Chondrocyte (in vitro differentiated cells): ENCODE data around the gene IRF2BP1. TPM values are rescaled to one million over a fixed set of nuclear protein-coding genes. Genes with fewer than 3 reads are reported as not detected.

Experiments used
- DNase-seq: peaks from one replicate; pipeline ENCODE4 v3.0.0; 2021; ENCODE audit warnings: mixed read lengths, low spot score
- H3K27ac Mint-ChIP-seq: one replicate; pipeline ENCODE4 v1.8.0; 2021; ENCODE audit warnings: mild to moderate bottlenecking, moderate library complexity, mixed read lengths; ENCODE audit not compliant: unreplicated experiment
- H3K27me3 Mint-ChIP-seq: 2 replicates; pipeline ENCODE4 v1.8.0; 2021; ENCODE audit warnings: low read depth, mixed read lengths
- H3K36me3 Mint-ChIP-seq: 2 replicates; pipeline ENCODE4 v1.8.0; 2021; ENCODE audit warnings: low read depth, mixed read lengths
- H3K4me1 Mint-ChIP-seq: 2 replicates; pipeline ENCODE4 v1.8.0; 2021; ENCODE audit warnings: low read depth, mild to moderate bottlenecking, mixed read lengths
- H3K4me3 Mint-ChIP-seq: one replicate; pipeline ENCODE4 v1.8.0; 2021; ENCODE audit warnings: mild to moderate bottlenecking, moderate library complexity, mixed read lengths; ENCODE audit not compliant: unreplicated experiment
- H3K9me3 Mint-ChIP-seq: 2 replicates; pipeline ENCODE4 v1.8.0; 2021; ENCODE audit warnings: low read depth, mixed read lengths
- CTCF ChIP-seq: fragments of 200-600 bp; sonication (generic); IDR thresholded peaks from 2 replicates; pipeline ENCODE4 v1.5.0; 2021; ENCODE audit warnings: antibody characterized with exemption, mild to moderate bottlenecking, moderate library complexity
- long read RNA-seq: library from polyadenylated mRNA; stranded (forward); transcript quantifications from one replicate; pipeline ENCODE4 v2.0.0, GENCODE V29; 2021
- total RNA-seq: library from RNA; stranded (reverse); gene quantifications from 3 replicates; pipeline ENCODE4 v1.2.1, GENCODE V29; 2021

Gene IRF2BP1
- total RNA-seq, result 24.9 to 30.5 TPM (median 28.6 TPM) in 3 replicates
- long read RNA-seq, transcript IRF2BP1-201 (1 exons, 2,564 nt), result major isoform, 81 of 81 reads
- long read RNA-seq, partial matches to known transcripts, result 0 of 81 reads
- long read RNA-seq, other reads (novel, unspliced or antisense), result 0 of 81 reads

GRCh38 chr19:45885556-45886426 lies at the start of gene IRF2BP1:
Gene IRF2BP1 (minus strand): TSS chr19:45886141. CDS start chr19:45885774, 367 bp downstream.
- peak; percentile 97 for DNase-seq
- TF ChIP-seq CTCF, result peak; percentile 24
- H3K9me3 Mint-ChIP-seq, result no peaks in the 10 kb centered on the region
- peaks cover 4% of the 10 kb centered on the region for H3K36me3 Mint-ChIP-seq
- H3K27ac Mint-ChIP-seq, result peak within 1 kb of the TSS; percentile 98
- no peaks in the 10 kb centered on the region for H3K27me3 Mint-ChIP-seq
- peak within 1 kb of the TSS; percentile 91 for H3K4me3 Mint-ChIP-seq
- peaks cover 23% of the 10 kb centered on the region for H3K4me1 Mint-ChIP-seq

- no peak overlapping the region for H3K4me3 Mint-ChIP-seq
- no peak for TF ChIP-seq CTCF
- peaks cover 60% of the 10 kb centered on the region for H3K27me3 Mint-ChIP-seq
- H3K27ac Mint-ChIP-seq, result no peak overlapping the region
- DNase-seq, result no peak
- no peaks in the 10 kb centered on the region for H3K4me1 Mint-ChIP-seq
- H3K36me3 Mint-ChIP-seq, result peaks cover 2% of the 10 kb centered on the region
- no peaks in the 10 kb centered on the region for H3K9me3 Mint-ChIP-seq
Observed at GRCh38 chr19:45935267-45935666, 49.3 kb upstream of the IRF2BP1 start.

- H3K27me3 Mint-ChIP-seq, result peaks cover 66% of the 10 kb centered on the region
Observed at GRCh38 chr19:45934551-45935230, 48.8 kb upstream of the IRF2BP1 start.

GRCh38 chr19:45933759-45934158 lies 47.8 kb upstream of the IRF2BP1 start:
- TF ChIP-seq CTCF, result no peak
- Mint-ChIP-seq H3K4me3 (no peak overlapping the region), H3K9me3 (no peaks in the 10 kb centered on the region), H3K4me1 (no peaks in the 10 kb centered on the region), H3K27ac (no peak overlapping the region), H3K36me3 (peaks cover 2% of the 10 kb centered on the region), H3K27me3 (peaks cover 67% of the 10 kb centered on the region)
- DNase-seq, result no peak

More at GRCh38 chr19:45934551-45935230, 48.8 kb upstream of the IRF2BP1 start:
- DNase-seq, result no peak
- no peak overlapping the region for H3K27ac Mint-ChIP-seq
- peaks cover 2% of the 10 kb centered on the region for H3K36me3 Mint-ChIP-seq
- no peak for TF ChIP-seq CTCF
- H3K9me3 Mint-ChIP-seq, result no peaks in the 10 kb centered on the region
- H3K4me3 Mint-ChIP-seq, result no peak overlapping the region
- H3K4me1 Mint-ChIP-seq, result no peaks in the 10 kb centered on the region

- DNase-seq, result no peak
- no peak overlapping the region for H3K4me3 Mint-ChIP-seq
- H3K9me3 Mint-ChIP-seq, result no peaks in the 10 kb centered on the region
- H3K4me1 Mint-ChIP-seq, result peaks cover 7% of the 10 kb centered on the region
- no peak for TF ChIP-seq CTCF
- H3K27ac Mint-ChIP-seq, result no peak overlapping the region
- H3K36me3 Mint-ChIP-seq, result no peaks in the 10 kb centered on the region
- H3K27me3 Mint-ChIP-seq, result peaks cover 49% of the 10 kb centered on the region
Observed at GRCh38 chr19:45931055-45931454, 45.1 kb upstream of the IRF2BP1 start.
